22Rv1 (cell line): Measurements from ENCODE around the gene CCDC150.
"Not testable (repeated sequence)": the region's sequence is repeated elsewhere in the genome, so short reads cannot be mapped to it uniquely, and the experiment has no call there.

Experiments
- H3K27ac ChIP-seq: fragments of 450-650 bp; 2 replicates; pipeline ENCODE4 v1.5.1; 2017
- CTCF ChIP-seq: fragments of 450-650 bp; IDR thresholded peaks from 2 replicates; pipeline ENCODE4 v1.5.1; 2017; ENCODE audit warnings: mild to moderate bottlenecking
- ZFX ChIP-seq: fragments of 450-650 bp; IDR thresholded peaks from 2 replicates; pipeline ENCODE4 v1.6.1; 2017; ENCODE audit warnings: antibody characterized with exemption, borderline replicate concordance

The CCDC150 gene

DNA sequence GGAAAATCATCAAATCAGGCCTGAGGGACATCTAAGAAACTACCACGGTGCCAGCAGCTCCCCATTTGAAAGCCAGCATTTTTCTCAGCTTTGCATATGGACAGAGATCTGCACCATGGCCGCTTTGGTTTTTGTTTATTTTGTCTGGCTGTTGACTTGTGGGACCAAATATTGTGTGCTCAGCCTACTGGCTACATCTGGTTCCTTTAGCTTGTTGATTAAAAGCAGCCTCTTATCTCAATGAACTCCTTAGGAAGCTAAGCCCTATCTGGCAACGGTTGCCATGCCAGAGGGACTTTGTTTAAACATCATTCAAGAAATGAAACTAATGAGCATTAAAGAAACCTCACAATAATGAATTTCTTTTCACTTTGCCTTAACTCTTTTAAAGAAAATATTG lies 32.4 kb upstream of the CCDC150 start:
- no peak for TF ChIP-seq CTCF
- no peak for TF ChIP-seq ZFX
- H3K27ac ChIP-seq = no peak overlapping the region

DNA sequence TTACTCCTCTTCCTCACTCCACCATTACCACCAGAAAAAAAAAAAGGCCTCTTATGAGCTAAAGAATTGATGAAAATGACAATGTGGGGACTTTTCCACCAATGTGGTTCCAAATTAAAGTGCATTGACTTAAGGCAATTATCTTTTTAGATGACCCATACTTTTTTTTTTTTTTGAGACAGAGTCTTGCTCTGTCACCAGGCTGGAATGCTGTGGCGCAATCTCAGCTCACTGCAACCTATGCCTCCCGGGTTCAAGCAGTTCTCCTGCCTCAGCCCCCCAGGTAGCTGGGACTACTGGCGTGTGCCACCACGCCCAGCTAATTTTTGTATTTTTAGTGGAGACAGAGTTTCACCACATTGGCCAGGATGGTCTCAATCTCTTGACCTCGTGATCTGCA lies 31.6 kb upstream of the CCDC150 start:
- not testable (repeated sequence) for H3K27ac ChIP-seq

DNA sequence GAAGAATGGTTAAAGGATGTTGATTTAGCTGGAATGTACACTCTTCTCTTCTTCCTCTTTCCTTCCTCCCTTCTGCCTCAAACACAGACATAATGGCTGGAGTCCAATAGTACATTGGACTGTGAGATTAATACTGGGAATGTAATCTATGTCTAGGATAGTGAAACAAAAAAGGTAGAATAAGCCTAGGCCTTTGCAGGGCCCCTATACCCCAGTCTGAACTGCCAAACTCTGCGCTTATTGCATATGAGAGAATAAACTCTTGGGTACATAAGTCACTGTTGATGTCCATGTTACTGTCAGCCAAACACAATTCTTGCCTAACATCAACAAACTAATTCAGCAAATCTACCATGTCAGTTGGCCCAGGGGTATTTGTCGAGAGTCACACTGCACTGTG lies 29.7 kb upstream of the CCDC150 start:
- H3K27ac ChIP-seq = no peak overlapping the region
- TF ChIP-seq CTCF (no peak), ZFX (no peak)

GRCh38 chr2:196610796-196611195 lies 28.7 kb upstream of the CCDC150 start:
- no peak overlapping the region for H3K27ac ChIP-seq
- TF ChIP-seq CTCF = no peak
- TF ChIP-seq ZFX = no peak

DNA sequence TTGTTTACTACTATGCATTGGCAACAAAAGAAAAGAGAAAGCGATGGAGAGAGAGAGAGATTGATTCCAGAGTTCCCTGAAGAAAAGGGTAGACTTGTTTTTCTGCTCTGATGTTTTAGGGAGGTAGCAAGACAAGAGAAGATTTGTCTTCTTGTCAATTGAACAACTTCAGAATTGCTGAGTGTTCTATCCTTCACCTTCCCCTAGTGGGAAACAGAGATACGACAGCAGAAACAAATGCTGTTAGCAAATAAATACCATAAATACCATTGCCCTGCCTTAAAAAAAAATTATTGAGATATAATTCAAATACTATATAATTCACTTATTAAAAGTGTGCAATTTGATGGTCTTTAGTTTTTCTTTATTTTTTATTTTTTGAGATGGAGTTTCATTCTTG lies 26.2 kb upstream of the CCDC150 start:
- no peak for TF ChIP-seq CTCF
- no peak for TF ChIP-seq ZFX
- no peak overlapping the region for H3K27ac ChIP-seq

DNA sequence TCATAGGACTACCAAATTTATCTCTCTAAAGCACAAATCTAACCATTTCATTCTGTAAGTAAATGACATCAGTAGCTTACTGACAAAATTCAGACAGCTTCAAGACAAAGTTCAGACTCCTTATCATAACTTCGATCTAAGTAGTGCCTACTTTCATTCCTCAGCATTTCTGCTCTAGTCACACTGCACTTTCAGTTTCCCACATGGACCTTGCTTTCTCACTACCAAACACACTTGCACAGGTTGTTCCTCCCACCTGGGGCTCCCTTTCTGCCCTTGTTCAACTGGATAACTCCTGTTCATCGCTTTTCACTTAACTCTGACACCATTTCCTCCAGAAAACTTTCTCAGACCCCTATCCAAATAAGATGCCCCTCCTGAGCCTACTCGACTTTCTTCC lies 22.1 kb upstream of the CCDC150 start:
- H3K27ac ChIP-seq = no peak overlapping the region
- TF ChIP-seq ZFX (no peak), CTCF (no peak)

DNA sequence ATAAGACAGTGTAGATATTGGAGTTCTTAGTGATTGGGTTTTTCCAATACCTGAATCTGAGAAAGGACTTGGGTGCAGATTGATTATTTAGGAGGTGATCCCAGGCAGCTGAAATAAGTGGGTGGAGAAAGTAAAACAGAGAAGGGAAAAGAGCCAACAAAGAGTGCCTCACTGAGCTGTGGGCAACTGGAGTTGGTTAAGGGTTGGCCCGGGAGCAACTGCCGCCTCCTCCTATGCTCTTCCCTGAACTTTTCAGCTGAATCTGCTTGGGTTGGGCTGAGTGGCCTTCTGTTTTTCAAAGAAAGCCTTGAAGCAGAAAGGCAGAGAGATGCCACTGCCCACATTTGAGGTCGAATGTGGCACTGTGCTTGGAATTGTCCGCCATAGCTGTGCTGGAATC lies 20.9 kb upstream of the CCDC150 start:
- TF ChIP-seq CTCF = no peak
- no peak for TF ChIP-seq ZFX
- no peak overlapping the region for H3K27ac ChIP-seq

- H3K27ac ChIP-seq = no peak overlapping the region
- no peak for TF ChIP-seq CTCF
- no peak for TF ChIP-seq ZFX
These were observed 9.0 kb upstream of the CCDC150 start for GRCh38 chr2:196630531-196630930.
